Measurements from ENCODE around the gene GRK5.
"Not testable (repeated sequence)": the region's sequence is repeated elsewhere in the genome, so short reads cannot be mapped to it uniquely, and the experiment has no call there.

The GRK5 gene

GRCh38 chr10:119250641-119251314 lies 43.4 kb downstream of the GRK5 start:
- no peak for DNase-seq (ENCODE audit: low read depth in 2 of 2)

GRCh38 chr10:119251315-119251708 lies 43.9 kb downstream of the GRK5 start:
- DNase-seq (ENCODE audit: low read depth in 2 of 2) = no peak

GRCh38 chr10:119252051-119252465 lies 44.7 kb downstream of the GRK5 start:
- DNase-seq (ENCODE audit: low read depth in 2 of 2) = no peak

- no peak for DNase-seq (ENCODE audit: low read depth in 2 of 2)
Measured at GRCh38 chr10:119252470-119253151, 45.2 kb downstream of the GRK5 start.

GRCh38 chr10:119253433-119254174 lies 46.2 kb downstream of the GRK5 start:
- DNase-seq (ENCODE audit: low read depth in 2 of 2) = no peak

- DNase-seq (ENCODE audit: low read depth in 2 of 2) = no peak
Measured at GRCh38 chr10:119254335-119254734, 47.0 kb downstream of the GRK5 start.

- DNase-seq (ENCODE audit: low read depth in 2 of 2) = no peak
Measured at GRCh38 chr10:119256030-119256429, 48.7 kb downstream of the GRK5 start.

- DNase-seq (ENCODE audit: low read depth in 2 of 2) = no peak
Measured at GRCh38 chr10:119256897-119257296, 49.5 kb downstream of the GRK5 start.

GRCh38 chr10:119257899-119258419 lies 50.6 kb downstream of the GRK5 start:
- DNase-seq (ENCODE audit: low read depth in 2 of 2) = no peak

GRCh38 chr10:119259345-119259744 lies 52.0 kb downstream of the GRK5 start:
- no peak for DNase-seq (ENCODE audit: low read depth in 2 of 2)

- not testable (repeated sequence) for DNase-seq (ENCODE audit: low read depth in 2 of 2)
Measured at GRCh38 chr10:119261016-119261415, 53.6 kb downstream of the GRK5 start.

- DNase-seq (ENCODE audit: low read depth in 2 of 2) = no peak
Measured at GRCh38 chr10:119263951-119264617, 56.7 kb downstream of the GRK5 start.

GRCh38 chr10:119265691-119266090 lies 58.3 kb downstream of the GRK5 start:
- no peak for DNase-seq (ENCODE audit: low read depth in 2 of 2)

GRCh38 chr10:119267384-119267783 lies 60.0 kb downstream of the GRK5 start:
- DNase-seq (ENCODE audit: low read depth in 2 of 2) = no peak

GRCh38 chr10:119268428-119268827 lies 61.1 kb downstream of the GRK5 start:
- DNase-seq (ENCODE audit: low read depth in 2 of 2) = no peak

- peak in 1 of 2 donors; percentile 37 for DNase-seq (ENCODE audit: low read depth in 2 of 2)
Measured at GRCh38 chr10:119268871-119269506, 61.6 kb downstream of the GRK5 start.

- no peak for DNase-seq (ENCODE audit: low read depth in 2 of 2)
Measured at GRCh38 chr10:119269737-119270136, 62.4 kb downstream of the GRK5 start.

- peak in 1 of 2 donors; percentile 12 for DNase-seq (ENCODE audit: low read depth in 2 of 2)
Measured at GRCh38 chr10:119270762-119271366, 63.5 kb downstream of the GRK5 start.

GRCh38 chr10:119272338-119272734 lies 65.0 kb downstream of the GRK5 start:
- not testable (repeated sequence) for DNase-seq (ENCODE audit: low read depth in 2 of 2)

GRCh38 chr10:119272736-119273135 lies 65.4 kb downstream of the GRK5 start:
- no peak for DNase-seq (ENCODE audit: low read depth in 2 of 2)

GRCh38 chr10:119273413-119273812 lies 66.0 kb downstream of the GRK5 start:
- DNase-seq (ENCODE audit: low read depth in 2 of 2) = no peak
